Suprapubic skin (tissue), 4 donors: ENCODE measurements around the gene MT4.

ENCODE experiments used
- CTCF ChIP-seq, 2 donors: fragments of 200-600 bp in 1 of 2; fragments of 450-650 bp in 1 of 2; sonication (generic) in 1 of 2; IDR thresholded peaks; one replicate each; pipeline ENCODE4 v1.5.1; 2016 to 2019; ENCODE audit warnings: antibody characterized with exemption in 2 of 2, mild to moderate bottlenecking in 1 of 2, moderate library complexity in 1 of 2
- POLR2A ChIP-seq, 2 donors: fragments of 450-650 bp; IDR thresholded peaks; one replicate each; pipeline ENCODE4 v1.6.1; 2017; ENCODE audit warnings: antibody characterized with exemption in 2 of 2, mild to moderate bottlenecking in 2 of 2, moderate library complexity in 2 of 2
- POLR2AphosphoS5 ChIP-seq, 3 donors: sonication (generic); formaldehyde crosslinking; IDR thresholded peaks; one replicate each; pipeline ENCODE4 v1.6.1; 2017; ENCODE audit warnings: antibody characterized with exemption in 3 of 3

DNA sequence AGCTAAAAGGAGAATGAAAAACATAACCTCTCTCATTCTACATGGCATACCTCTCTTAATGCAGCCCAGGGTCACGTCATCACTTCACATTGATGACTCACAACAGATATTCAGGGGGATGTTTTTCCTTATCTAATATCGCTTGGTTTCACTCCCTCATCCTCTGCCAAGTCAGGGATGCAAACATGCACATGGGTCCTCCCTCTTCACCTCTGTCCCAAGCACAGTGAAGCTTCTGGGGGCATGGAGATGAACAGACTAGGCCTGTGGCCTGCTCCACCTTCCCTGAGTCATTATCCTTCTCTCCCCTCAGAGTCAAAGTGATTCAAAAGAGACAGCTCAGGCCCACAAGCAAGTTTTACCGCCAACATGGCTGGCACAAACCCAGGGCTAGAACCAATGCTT, 41.2 kb downstream of the MT4 start:
- TF ChIP-seq CTCF (IDR thresholded peaks at IDR 0.05), result no peak
- no peak for TF ChIP-seq POLR2A (IDR thresholded peaks at IDR 0.05)
- no peak for TF ChIP-seq POLR2AphosphoS5 (IDR thresholded peaks at IDR 0.05)
